ENCODE data around the gene C1RL. TPM values are rescaled to one million over a fixed set of nuclear protein-coding genes. Genes with fewer than 3 reads are reported as not detected.

Gene C1RL
- total RNA-seq, 1 donor from 2014 or later = 23.0 TPM

GRCh38 chr12:7046383-7047105 is 62.5 kb downstream of the C1RL start:
- Mint-ChIP-seq H3K27ac (no peak overlapping the region), H3K36me3 (ENCODE audit: low read depth) (no peaks in the 10 kb centered on the region), H3K4me1 (peaks cover 8% of the 10 kb centered on the region), H3K4me3 (no peak overlapping the region), H3K9me3 (no peaks in the 10 kb centered on the region), H3K27me3 (peaks cover 12% of the 10 kb centered on the region)
- DNase-seq = no peak
- intact Hi-C loops (cut with micrococcal nuclease) = loop anchor here (10.0 kb wide), 1 partner anchor 48 kb away; the partner anchor contains the start of gene C1R

GRCh38 chr12:7045913-7046312 is 63.1 kb downstream of the C1RL start:
- Mint-ChIP-seq H3K4me3 (no peak overlapping the region), H3K36me3 (ENCODE audit: low read depth) (no peaks in the 10 kb centered on the region), H3K4me1 (peaks cover 8% of the 10 kb centered on the region), H3K27me3 (peaks cover 7% of the 10 kb centered on the region), H3K27ac (no peak overlapping the region), H3K9me3 (no peaks in the 10 kb centered on the region)
- intact Hi-C loops (cut with micrococcal nuclease) = loop anchor here (10.0 kb wide), 1 partner anchor 49 kb away; the partner anchor contains the start of gene C1R
- DNase-seq = no peak

Other genes with a start within 250 kb of the C1RL start
- 1,614 and 1,630 TPM in 2 replicates for gene TPI1, start 241.7 kb downstream of the C1RL start, total RNA-seq
- 3.4 TPM in 2 replicates for gene SPSB2, start 235.9 kb downstream of the C1RL start, total RNA-seq
- gene LRRC23, start 204.4 kb downstream of the C1RL start, total RNA-seq = 6.3 and 6.6 TPM in 2 replicates
- 202 and 206 TPM in 2 replicates for gene ENO2, start 194.6 kb downstream of the C1RL start, total RNA-seq
- 61.6 and 66.8 TPM in 2 replicates for gene ATN1, start 181.3 kb downstream of the C1RL start, total RNA-seq
- gene RNU7-1, start 165.4 kb downstream of the C1RL start, total RNA-seq = not detected in 2 replicates
- 168 and 174 TPM in 2 replicates for gene C12orf57, start 165.2 kb downstream of the C1RL start, total RNA-seq
- 349 and 355 TPM in 2 replicates for gene PTPN6, start 157.9 kb downstream of the C1RL start, total RNA-seq
- 474 and 487 TPM in 2 replicates for gene PHB2, start 138.6 kb downstream of the C1RL start, total RNA-seq
- gene EMG1, start 138.3 kb downstream of the C1RL start, total RNA-seq = 129 and 131 TPM in 2 replicates
- 29.2 and 29.5 TPM in 2 replicates for gene LPCAT3, start 90.7 kb downstream of the C1RL start, total RNA-seq
- 1.9 and 2.6 TPM in 2 replicates for gene C1S, start 48.5 kb downstream of the C1RL start, total RNA-seq
- gene C1R, start 16.8 kb downstream of the C1RL start, total RNA-seq = 1.4 and 2.5 TPM in 2 replicates
- not detected in 2 replicates for gene RBP5, start 19.7 kb upstream of the C1RL start, total RNA-seq
- 42.1 and 47.0 TPM in 2 replicates for gene CLSTN3, start 21.2 kb upstream of the C1RL start, total RNA-seq
- gene PEX5, start 80.5 kb upstream of the C1RL start, total RNA-seq = 36.7 and 42.5 TPM in 2 replicates
- not detected in 2 replicates for gene ACSM4, start 194.9 kb upstream of the C1RL start, total RNA-seq